SK-N-MC (cell line): Measurements from ENCODE around the gene NT5DC1.

Source experiments
- EZH2 ChIP-seq: fragments of 200-600 bp; sonication (generic); IDR thresholded peaks from one replicate; pipeline ENCODE4 v1.6.1; 2017; ENCODE audit warnings: antibody characterized with exemption
- POLR2AphosphoS5 ChIP-seq: IDR thresholded peaks from 2 replicates; pipeline ENCODE4 v1.6.1; 2012; ENCODE audit warnings: mild to moderate bottlenecking, low read depth, low read length, borderline replicate concordance

DNA sequence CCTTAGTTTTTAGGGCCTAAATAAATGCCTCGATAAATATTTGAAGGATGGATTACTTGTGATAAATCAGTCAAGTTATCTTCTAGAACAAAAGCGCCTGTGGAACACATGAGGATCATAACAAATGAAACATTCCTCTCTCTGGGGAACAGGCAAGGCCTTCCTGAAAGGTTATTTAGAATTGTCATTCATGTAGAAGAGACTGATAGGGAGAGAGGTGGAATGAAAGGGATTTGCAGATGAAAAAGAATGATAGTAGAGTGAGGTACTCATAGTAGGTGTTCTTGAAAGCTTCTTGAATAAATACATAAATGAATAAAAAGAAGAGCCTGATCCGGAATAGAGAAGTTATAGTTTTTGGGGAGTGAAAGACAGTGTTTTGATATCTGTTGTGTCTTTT, 122.7 kb downstream of the NT5DC1 start:
- no peak for TF ChIP-seq EZH2
- TF ChIP-seq POLR2AphosphoS5, result no peak
